ENCODE measurements around the gene TMIGD1.

GRCh38 chr17:30377574-30378240 lies 43.9 kb upstream of the TMIGD1 start:
- TF ChIP-seq, protein P1, sequence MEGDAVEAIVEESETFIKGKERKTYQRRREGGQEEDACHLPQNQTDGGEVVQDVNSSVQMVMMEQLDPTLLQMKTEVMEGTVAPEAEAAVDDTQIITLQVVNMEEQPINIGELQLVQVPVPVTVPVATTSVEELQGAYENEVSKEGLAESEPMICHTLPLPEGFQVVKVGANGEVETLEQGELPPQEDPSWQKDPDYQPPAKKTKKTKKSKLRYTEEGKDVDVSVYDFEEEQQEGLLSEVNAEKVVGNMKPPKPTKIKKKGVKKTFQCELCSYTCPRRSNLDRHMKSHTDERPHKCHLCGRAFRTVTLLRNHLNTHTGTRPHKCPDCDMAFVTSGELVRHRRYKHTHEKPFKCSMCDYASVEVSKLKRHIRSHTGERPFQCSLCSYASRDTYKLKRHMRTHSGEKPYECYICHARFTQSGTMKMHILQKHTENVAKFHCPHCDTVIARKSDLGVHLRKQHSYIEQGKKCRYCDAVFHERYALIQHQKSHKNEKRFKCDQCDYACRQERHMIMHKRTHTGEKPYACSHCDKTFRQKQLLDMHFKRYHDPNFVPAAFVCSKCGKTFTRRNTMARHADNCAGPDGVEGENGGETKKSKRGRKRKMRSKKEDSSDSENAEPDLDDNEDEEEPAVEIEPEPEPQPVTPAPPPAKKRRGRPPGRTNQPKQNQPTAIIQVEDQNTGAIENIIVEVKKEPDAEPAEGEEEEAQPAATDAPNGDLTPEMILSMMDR (IDR thresholded peaks at IDR 0.05; ENCODE audit: low read depth, low read length, poor library complexity, severe bottlenecking): no peak
- no peak for TF ChIP-seq EZH2phosphoT487 (IDR thresholded peaks at IDR 0.05; ENCODE audit: borderline replicate concordance, low read length)
